ENCODE data around the gene GDF7. TPM values are rescaled to one million over a fixed set of nuclear protein-coding genes. Genes with fewer than 3 reads are reported as not detected.

The GDF7 gene
- polyA plus RNA-seq, 10 donors: 0.25 to 1.6 (median 1.3) TPM

- no peak for DNase-seq
These were observed 39.1 kb upstream of the GDF7 start for GRCh38 chr2:20627712-20628380.

GRCh38 chr2:20629181-20629580 lies 37.8 kb upstream of the GDF7 start:
- DNase-seq: no peak

- DNase-seq: no peak
These were observed 37.3 kb upstream of the GDF7 start for GRCh38 chr2:20629581-20630171.

GRCh38 chr2:20630967-20631366 lies 36.0 kb upstream of the GDF7 start:
- no peak for DNase-seq

GRCh38 chr2:20631617-20632307 lies 35.2 kb upstream of the GDF7 start:
- DNase-seq: no peak

- no peak for DNase-seq
These were observed 34.4 kb upstream of the GDF7 start for GRCh38 chr2:20632446-20632990.

GRCh38 chr2:20633001-20633400 lies 33.9 kb upstream of the GDF7 start:
- no peak for DNase-seq

- DNase-seq: peak in 1 of 3 donors; percentile 65
These were observed 33.0 kb upstream of the GDF7 start for GRCh38 chr2:20633794-20634506.

GRCh38 chr2:20634507-20635112 lies 32.3 kb upstream of the GDF7 start:
- peak in 1 of 3 donors; percentile 68 for DNase-seq

- DNase-seq: no peak
These were observed 31.8 kb upstream of the GDF7 start for GRCh38 chr2:20635113-20635510.

GRCh38 chr2:20635675-20636584 lies 31.0 kb upstream of the GDF7 start:
- DNase-seq: peak; percentile 78 to 94 (median 90)

GRCh38 chr2:20637147-20637546 lies 29.8 kb upstream of the GDF7 start:
- no peak for DNase-seq

GRCh38 chr2:20638014-20638413 lies 28.9 kb upstream of the GDF7 start:
- DNase-seq: no peak

- DNase-seq: no peak
These were observed 28.1 kb upstream of the GDF7 start for GRCh38 chr2:20638646-20639430.

- no peak for DNase-seq
These were observed 26.4 kb upstream of the GDF7 start for GRCh38 chr2:20640411-20641122.

GRCh38 chr2:20641123-20641985 lies 25.6 kb upstream of the GDF7 start:
- DNase-seq: no peak

- DNase-seq: peak; percentile 47 to 84 (median 81)
These were observed 24.6 kb upstream of the GDF7 start for GRCh38 chr2:20642055-20642971.
